Liver (tissue), 3 donors: Measurements from ENCODE around the gene HMGA1.

Experiments used
- ATF3 ChIP-seq: IDR thresholded peaks from 2 replicates; pipeline ENCODE4 v1.6.1; 2016; ENCODE audit warnings: antibody characterized with exemption
- CTCF ChIP-seq: fragments of 150-350 bp; IDR thresholded peaks from 2 replicates; pipeline ENCODE4 v1.5.1; 2017; ENCODE audit warnings: improper control_type of control experiment, low read depth, low read length; ENCODE audit not compliant: missing input control
- FOXA1 ChIP-seq: IDR thresholded peaks from 2 replicates; pipeline ENCODE4 v1.6.1; 2016; ENCODE audit warnings: antibody characterized with exemption
- FOXA2 ChIP-seq: IDR thresholded peaks from 2 replicates; pipeline ENCODE4 v1.6.1; 2016; ENCODE audit warnings: antibody characterized with exemption
- GABPA ChIP-seq, 2 donors: IDR thresholded peaks in 1 of 2; conservative IDR thresholded peaks in 1 of 2; 2 replicates each; pipeline ENCODE4 v1.6.1; 2016; ENCODE audit warnings: antibody characterized with exemption in 2 of 2, mild to moderate bottlenecking in 1 of 2, moderate library complexity in 1 of 2
- NR2F2 ChIP-seq: IDR thresholded peaks from 2 replicates; pipeline ENCODE4 v1.6.1; 2016; ENCODE audit warnings: antibody characterized with exemption
- RAD21 ChIP-seq, 2 donors: IDR thresholded peaks; 2 replicates each; pipeline ENCODE4 v1.6.1; 2016; ENCODE audit warnings: antibody characterized with exemption in 2 of 2, mild to moderate bottlenecking in 2 of 2
- REST ChIP-seq: IDR thresholded peaks from 2 replicates; pipeline ENCODE4 v1.6.1; 2016; ENCODE audit warnings: antibody characterized with exemption, mild to moderate bottlenecking
- RXRA ChIP-seq, 2 donors: IDR thresholded peaks; 2 replicates each; pipeline ENCODE4 v1.6.1; 2017 to 2018; ENCODE audit warnings: antibody characterized with exemption in 2 of 2, mild to moderate bottlenecking in 1 of 2
- SP1 ChIP-seq: IDR thresholded peaks from 2 replicates; pipeline ENCODE4 v1.6.1; 2018; ENCODE audit warnings: antibody characterized with exemption, mild to moderate bottlenecking
- TAF1 ChIP-seq: conservative IDR thresholded peaks from 2 replicates; pipeline ENCODE4 v1.6.1; 2016; ENCODE audit warnings: antibody characterized with exemption, mild to moderate bottlenecking
- YY1 ChIP-seq: IDR thresholded peaks from 2 replicates; pipeline ENCODE4 v1.6.1; 2016; ENCODE audit warnings: antibody characterized with exemption, mild to moderate bottlenecking
- ZBTB33 ChIP-seq: IDR thresholded peaks from 2 replicates; pipeline ENCODE4 v1.6.1; 2016; ENCODE audit warnings: antibody characterized with exemption
- TF ChIP-seq, protein P1 (sequence below): IDR thresholded peaks from 2 replicates; pipeline ENCODE4 v1.6.1; 2016; ENCODE audit warnings: antibody characterized with exemption
- donor health status: healthy.
- donor health status: healthy.

DNA sequence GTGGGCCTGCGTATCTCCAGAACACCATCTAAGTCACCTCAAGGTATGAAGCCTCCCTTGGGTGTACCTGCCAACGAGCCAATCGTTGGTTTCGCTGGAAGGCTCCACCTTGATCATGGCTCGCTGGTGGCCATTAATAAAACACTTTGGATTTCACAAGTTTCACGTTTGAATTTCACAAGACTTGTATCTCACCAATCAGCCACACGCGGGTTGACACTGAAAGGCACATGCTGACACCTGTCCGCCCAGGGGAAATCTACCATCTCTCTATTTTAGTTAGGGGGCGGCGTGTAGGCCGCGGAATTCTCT lies 586 bp upstream of the HMGA1 start:
- TF ChIP-seq CTCF, result no peak
- TF ChIP-seq, protein P1, sequence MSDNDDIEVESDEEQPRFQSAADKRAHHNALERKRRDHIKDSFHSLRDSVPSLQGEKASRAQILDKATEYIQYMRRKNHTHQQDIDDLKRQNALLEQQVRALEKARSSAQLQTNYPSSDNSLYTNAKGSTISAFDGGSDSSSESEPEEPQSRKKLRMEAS, result peak; percentile 48
- TF ChIP-seq RXRA (IDR thresholded peaks at IDR 0.05), result peak in 1 of 2 donors; percentile 32
- TF ChIP-seq RAD21 (IDR thresholded peaks at IDR 0.05), result no peak
- TF ChIP-seq TAF1, result no peak
- TF ChIP-seq FOXA1, result no peak
- TF ChIP-seq FOXA2, result no peak
- TF ChIP-seq NR2F2, result no peak
- TF ChIP-seq REST, result no peak
- no peak for TF ChIP-seq ZBTB33
- no peak for TF ChIP-seq ATF3
- no peak for TF ChIP-seq GABPA (IDR thresholded peaks at IDR 0.05 in 1 of 2, conservative IDR thresholded peaks at IDR 0.05 in 1 of 2)
- TF ChIP-seq YY1, result peak; percentile 90
- no peak for TF ChIP-seq SP1
